ENCODE results near the gene CATSPER1. TPM values are rescaled to one million over a fixed set of nuclear protein-coding genes. Genes with fewer than 3 reads are reported as not detected.

Gene CATSPER1
- total RNA-seq, 1 donor from 2014 or later, result not detected

DNA sequence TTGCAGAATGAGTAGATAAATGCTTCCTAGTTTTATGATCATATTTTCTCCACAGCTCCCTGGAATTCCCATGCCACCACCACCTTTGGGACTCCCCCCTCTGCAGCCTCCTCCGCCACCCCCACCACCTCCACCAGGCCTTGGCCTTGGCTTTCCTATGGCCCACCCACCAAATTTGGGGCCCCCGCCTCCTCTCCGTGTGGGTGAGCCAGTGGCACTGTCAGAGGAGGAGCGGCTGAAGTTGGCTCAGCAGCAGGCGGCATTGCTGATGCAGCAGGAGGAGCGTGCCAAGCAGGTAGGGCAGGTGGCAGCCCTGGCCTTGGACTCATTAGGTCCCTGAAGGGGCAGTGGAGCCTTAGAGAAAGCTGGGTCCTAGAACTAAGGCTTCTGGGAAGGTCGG is 28.7 kb upstream of the CATSPER1 start:
- intact Hi-C loops (cut with micrococcal nuclease), result no loop called here
- no peak for ATAC-seq
- DNase-seq, result no peak

DNA sequence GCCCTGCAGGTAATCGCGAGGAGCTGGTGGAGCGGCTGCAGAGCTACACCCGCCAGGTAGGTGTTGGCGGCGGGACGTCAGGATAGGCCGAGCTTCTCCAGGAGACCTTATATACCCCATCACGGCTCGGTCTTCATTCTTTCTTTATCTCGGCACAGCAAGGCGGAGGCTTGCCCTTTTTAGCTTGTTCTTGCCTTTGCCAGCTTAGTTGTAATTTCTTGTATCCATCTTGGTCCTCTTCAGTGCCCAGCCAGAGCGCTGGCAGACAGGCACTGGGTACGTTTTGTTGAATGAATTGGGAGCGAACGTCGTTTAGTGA is 26.3 kb upstream of the CATSPER1 start:
- intact Hi-C loops (cut with micrococcal nuclease), result no loop called here
- DNase-seq, result no peak
- ATAC-seq, result no peak

DNA sequence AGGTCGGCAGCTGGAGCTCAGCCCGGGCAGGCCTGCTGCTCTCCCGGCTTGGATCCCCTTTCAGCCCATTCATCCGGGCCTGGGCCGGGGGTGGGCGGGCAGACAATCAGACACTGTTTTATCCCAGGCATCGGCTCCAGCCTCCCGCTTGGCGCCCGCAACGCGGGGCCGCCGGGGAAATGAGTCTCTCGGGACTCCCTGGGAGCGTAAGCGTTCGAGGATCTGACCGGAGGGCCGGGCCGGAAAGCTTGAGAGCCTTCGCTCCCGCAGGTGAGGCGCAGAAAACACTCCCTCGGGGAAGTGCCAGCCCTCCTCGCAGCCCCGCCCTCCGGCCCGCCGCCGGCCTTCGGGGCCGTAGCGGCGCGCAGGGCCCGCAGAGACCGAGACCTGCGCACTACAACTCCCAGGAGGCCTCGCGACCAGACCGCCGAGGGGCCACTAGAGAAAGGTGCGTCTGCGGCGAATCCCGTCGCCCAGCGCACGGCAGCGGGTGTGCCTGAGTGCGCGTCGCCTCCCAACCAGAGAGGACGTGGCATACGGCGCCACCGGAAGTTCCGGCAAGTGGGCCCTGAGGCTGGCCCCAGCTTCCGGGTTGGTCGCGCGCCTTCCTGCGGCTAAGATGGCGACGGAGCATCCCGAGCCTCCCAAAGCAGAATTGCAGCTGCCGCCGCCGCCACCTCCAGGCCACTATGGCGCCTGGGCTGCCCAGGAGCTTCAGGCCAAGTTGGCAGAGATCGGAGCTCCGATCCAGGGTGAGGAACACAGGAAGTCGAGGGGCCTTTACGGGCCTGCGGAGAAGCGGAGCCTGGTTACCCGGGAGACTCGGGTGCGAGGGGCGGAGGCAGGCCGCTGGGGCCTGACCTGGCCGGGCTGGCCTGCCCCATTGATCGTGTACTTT is 25.7 kb upstream of the CATSPER1 start, which contains the start of gene SF3B2:
TSS of gene SF3B2 (plus strand) at position 599 of the 898 bp plus-strand sequence. CDS start at position 620, 21 bp downstream.
- peak; percentile 97 for ATAC-seq
- DNase-seq, result peak; percentile 99
- intact Hi-C loops (cut with micrococcal nuclease), result no loop called here

- intact Hi-C loops (cut with micrococcal nuclease), result no loop called here
These were observed 25.1 kb upstream of the CATSPER1 start for GRCh38 chr11:66051371-66051765.

GRCh38 chr11:66050581-66051231 is 24.4 kb upstream of the CATSPER1 start:
- no peak for DNase-seq
- intact Hi-C loops (cut with micrococcal nuclease), result no loop called here
- no peak for ATAC-seq

More at GRCh38 chr11:66051371-66051765, 25.1 kb upstream of the CATSPER1 start:
- no peak for ATAC-seq
- no peak for DNase-seq

DNA sequence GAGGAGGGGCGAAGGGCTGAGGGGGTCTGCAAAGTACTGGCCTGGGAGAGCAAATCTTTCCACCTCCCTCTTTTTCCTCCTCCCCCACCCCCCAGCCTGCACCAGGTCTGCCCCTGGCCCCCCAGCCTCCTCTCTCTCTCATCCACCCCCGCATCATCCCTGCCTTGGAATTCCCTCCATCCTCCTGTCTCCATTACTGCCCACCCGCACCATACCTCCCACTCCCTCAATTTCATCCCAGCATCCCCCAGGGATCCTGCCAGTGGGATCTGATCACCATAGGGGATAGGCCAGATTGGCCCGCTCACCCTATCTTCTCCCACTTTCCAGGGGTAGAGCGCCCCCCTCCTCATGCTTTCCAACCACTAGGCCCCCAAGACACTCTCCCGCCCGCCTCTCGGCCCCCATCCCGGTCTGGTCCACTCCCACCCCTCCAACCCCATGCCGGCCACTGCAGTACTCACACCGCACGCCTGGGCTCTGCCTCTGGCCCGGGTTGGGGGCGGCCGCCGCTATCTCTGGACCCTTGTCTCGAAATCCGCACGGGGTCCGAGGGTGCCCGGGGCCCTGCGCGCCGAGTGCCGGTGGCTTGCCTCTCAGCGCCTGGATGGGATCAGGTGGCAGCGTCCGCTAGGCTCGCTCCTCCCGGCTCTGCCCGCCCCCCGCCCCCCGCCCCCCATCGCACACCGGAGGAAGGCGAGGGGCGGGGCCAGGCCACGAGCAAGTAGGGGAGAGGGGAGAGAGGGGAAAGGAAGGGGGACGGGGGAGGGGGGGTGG is 22.5 kb upstream of the CATSPER1 start, which contains the start of gene GAL3ST3:
TSS of gene GAL3ST3 (minus strand) at position 615 of the 777 bp plus-strand sequence. CDS start 3,746 bp downstream, outside the sequence.
- ATAC-seq, result no peak
- intact Hi-C loops (cut with micrococcal nuclease), result no loop called here
- DNase-seq, result peak; percentile 39

DNA sequence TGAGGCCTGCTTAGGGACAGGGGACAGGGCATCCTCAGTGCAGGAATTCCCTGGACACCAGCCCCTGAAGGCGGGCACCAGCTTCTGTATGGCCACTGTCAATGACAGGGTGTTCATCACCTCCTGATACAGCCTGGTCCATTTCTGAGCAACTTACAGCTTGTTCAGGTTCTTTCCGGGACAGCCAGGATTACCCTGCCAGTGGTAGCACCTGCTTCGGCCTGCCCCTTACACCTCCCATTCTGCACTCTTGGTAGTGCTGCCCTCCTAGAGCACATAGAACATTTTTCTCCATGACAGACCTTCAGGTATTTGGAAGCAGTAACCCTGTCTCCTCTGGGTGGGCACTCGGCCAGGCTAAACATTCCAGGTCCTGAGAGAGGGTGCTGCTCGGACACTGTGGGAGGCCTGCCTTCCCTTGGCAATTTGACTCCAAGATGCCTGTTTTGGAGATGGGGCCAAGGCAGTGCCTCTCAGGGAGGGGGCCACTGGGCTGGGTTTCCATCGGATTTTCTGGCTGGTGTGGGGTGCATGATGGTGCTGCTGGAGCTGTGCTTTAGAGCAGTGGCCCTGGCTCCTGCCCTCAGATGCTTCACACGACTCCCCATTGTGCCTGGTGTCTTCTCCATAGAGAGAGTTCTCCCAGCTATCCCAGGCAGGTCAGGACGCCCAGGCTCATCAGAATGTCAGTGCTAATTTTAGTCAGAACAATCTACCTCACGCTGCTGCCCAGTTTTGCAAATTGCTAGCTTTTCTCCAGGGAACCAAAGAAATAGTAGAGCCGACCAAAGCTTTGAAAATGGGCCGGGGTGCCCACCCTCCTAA is 21.5 kb upstream of the CATSPER1 start:
- DNase-seq (peak; percentile 44), ATAC-seq (no peak)
- intact Hi-C loops (cut with micrococcal nuclease), result no loop called here

DNA sequence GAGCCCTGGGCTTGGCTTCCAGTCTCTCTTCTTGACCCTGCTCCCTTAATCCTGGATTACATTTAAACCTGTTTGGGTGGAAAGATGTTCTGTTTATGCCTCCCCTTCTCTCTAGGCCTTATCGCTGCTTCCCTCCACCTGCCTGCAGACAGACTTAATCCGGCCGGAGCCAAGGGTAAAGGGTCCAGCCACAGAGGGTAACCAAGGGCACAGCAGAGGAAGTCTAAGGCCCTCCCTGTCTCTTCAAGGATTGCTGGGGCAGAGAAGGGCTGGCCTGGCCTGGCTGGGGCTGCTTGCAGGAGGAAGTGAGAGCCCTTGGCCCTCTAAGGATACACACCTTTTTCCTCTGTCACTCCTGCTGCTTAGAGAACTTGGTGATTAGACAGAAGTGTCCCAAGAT is 20.6 kb upstream of the CATSPER1 start:
- no peak for DNase-seq
- intact Hi-C loops (cut with micrococcal nuclease), result no loop called here
- no peak for ATAC-seq

- peak; percentile 82 for DNase-seq
- ATAC-seq, result peak; percentile 72
- intact Hi-C loops (cut with micrococcal nuclease), result no loop called here
These were observed 18.9 kb upstream of the CATSPER1 start for GRCh38 chr11:66045177-66045639.

DNA sequence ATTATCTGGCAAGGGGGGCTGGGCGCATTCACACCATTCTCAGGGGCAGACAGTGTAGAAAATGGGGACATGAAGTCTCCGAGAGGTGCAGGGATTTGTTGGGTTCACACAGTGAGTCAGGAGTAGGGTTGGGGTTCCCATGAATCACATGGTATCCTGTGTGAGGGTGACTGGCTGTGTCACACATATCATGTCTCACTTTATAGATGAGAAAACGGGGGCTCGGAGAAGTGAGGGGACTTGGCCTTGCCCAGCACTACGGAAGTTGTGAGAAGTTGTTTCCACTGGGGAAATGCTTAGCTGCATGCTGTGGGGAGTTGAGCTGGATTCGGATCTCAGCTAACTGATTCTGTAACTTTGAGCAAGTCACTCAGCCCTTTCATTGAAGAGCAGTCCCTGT is 18.5 kb upstream of the CATSPER1 start:
- ATAC-seq (no peak), DNase-seq (no peak)
- intact Hi-C loops (cut with micrococcal nuclease), result no loop called here

DNA sequence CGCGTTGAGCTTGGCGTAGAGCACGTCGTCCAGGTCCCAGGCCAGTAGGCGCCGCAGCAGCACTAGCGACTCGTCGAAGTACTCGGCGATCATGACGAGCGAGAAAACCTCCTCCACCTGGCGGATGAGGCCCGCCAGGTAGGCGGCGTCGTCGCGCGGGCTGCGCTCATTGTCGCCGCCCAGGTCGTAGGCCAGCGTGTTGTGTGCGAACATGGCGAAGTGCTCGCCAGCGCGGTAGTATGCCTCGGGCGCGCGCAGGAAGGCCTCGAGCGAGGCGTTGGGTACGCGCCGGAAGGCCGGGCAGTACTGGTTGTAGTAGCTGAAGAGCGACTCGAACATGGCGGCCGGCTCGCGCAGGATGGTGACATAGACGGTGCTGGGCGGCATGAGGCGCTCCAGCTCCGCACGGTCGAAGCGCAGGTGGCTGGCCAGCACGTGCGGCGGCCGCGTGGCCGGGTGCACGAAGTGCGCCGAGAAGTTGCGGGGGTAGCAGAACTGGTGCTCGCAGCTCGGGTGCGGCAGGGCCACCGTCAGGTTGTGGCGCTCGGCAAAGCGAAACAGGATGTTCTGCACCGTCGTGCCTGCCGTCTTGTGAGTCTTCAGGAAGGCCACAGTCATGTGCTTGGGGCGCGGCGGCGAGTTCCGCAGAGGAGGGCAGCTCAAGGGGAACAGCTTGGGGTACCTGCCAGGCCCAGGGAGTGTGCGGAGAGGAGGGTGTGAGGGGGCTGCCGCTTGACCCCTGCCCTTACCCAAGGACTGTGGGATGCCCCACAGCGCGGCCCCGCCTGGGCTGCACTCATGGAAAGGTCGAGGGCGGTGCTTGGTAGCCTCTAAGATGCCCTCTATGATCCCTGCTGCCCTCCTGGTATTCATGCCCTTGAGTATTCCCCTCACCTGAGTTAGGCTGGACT is 17.0 kb upstream of the CATSPER1 start:
- ATAC-seq, result no peak
- intact Hi-C loops (cut with micrococcal nuclease), result no loop called here
- DNase-seq, result no peak

- intact Hi-C loops (cut with micrococcal nuclease), result no loop called here
- DNase-seq (no peak), ATAC-seq (no peak)
These were observed 16.1 kb upstream of the CATSPER1 start for GRCh38 chr11:66042227-66042995.

DNA sequence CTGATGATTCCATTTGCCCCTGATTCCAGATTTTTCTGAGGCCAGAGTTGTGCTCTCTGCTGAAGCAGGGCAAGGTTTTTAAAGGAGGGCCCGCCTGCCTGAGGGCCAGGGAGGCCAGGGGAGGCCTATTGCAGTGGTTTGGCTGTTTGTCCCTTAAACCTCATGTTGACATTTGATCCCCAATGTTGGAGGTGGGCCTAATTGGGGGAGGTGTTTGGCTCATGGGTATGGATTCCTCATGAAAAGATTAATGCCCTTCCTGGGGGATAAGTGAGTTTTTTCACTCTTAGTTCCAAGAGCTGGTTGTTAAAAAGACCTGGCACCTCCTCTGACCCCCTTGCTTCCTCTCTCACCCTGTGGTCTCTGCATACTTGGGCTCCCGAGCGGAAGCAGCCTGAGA is 13.5 kb upstream of the CATSPER1 start:
- ATAC-seq (no peak), DNase-seq (no peak)
- intact Hi-C loops (cut with micrococcal nuclease), result no loop called here

GRCh38 chr11:66037327-66037726 is 11.0 kb upstream of the CATSPER1 start:
- DNase-seq (no peak), ATAC-seq (no peak)
- intact Hi-C loops (cut with micrococcal nuclease), result no loop called here

- DNase-seq, result no peak
- intact Hi-C loops (cut with micrococcal nuclease), result no loop called here
- ATAC-seq, result no peak
These were observed 10.0 kb upstream of the CATSPER1 start for GRCh38 chr11:66036334-66036710.

DNA sequence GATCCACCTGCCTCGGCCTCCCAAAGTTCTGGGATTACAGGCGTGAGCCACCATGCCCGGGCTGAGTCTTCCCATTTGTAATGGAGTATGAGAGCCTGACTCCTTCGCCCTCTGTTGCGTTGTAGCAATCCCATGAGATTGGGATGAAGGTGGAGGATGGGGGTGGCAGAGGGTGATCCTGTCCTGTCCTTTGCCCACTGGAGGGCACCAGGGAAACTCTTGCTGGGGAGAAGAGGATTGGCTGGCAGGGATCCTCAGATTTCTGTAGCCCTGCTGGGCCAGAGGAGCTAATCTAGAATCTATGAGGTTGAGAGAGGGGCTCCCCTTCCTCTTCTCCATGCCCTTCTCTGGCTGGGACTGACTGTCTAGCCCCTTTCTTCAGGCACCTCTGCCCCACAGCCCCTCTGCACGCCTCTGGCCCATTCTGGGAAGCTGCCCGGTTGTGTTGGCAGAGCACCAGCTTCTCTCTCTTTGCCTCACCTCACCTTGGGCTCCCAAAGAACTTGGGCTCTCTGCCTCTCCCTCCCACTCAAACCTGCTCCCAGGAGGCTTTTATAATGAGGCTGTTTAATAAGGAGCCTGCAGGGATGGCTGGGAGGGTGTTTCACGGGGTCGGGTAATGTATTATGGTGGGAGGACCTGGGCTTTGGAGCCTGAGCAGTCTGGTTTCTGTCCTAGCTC is 9.5 kb upstream of the CATSPER1 start:
- intact Hi-C loops (cut with micrococcal nuclease), result no loop called here
- ATAC-seq (peak; percentile 71), DNase-seq (peak; percentile 52)

All from left ventricle myocardium superior (tissue), 1 donor.